CD14-positive monocyte (primary cell): ENCODE data around the gene TFAM. TPM values are rescaled to one million over a fixed set of nuclear protein-coding genes. Genes with fewer than 3 reads are reported as not detected.
"Not testable (repeated sequence)": the region's sequence is repeated elsewhere in the genome, so short reads cannot be mapped to it uniquely, and the experiment has no call there.

Source experiments
- DNase-seq, 3 donors: peaks; one replicate each; pipeline ENCODE4 v3.0.0-alpha.2; 2011 to 2022
- H2AFZ ChIP-seq: 2 replicates; pipeline ENCODE4 v1.6.0; 2012; ENCODE audit warnings: mild to moderate bottlenecking, low read depth, low read length, inconsistent platforms; ENCODE audit not compliant: insufficient read depth, poor library complexity, severe bottlenecking
- H3K27ac ChIP-seq, 2 donors: 1 replicate in 1 of 2; 2 replicates in 1 of 2; pipeline ENCODE4 v1.5.1; 2012 to 2013; ENCODE audit warnings: low read length in 2 of 2, control low read depth in 1 of 2, inconsistent platforms in 1 of 2, low read depth in 1 of 2, mild to moderate bottlenecking in 1 of 2
- H3K27me3 ChIP-seq, 2 donors: one replicate each; pipeline versions ENCODE4 v1.6.0 to v1.6.1; 2011 to 2013; ENCODE audit warnings: low read length in 2 of 2; ENCODE audit not compliant: control insufficient read depth in 2 of 2, insufficient read depth in 2 of 2
- H3K36me3 ChIP-seq, 2 donors: replicated peaks in 1 of 2; 1 replicate in 1 of 2; 2 replicates in 1 of 2; pipeline versions ENCODE4 v1.5.1 to v1.6.1; 2012 to 2013; ENCODE audit warnings: low read length in 2 of 2, control low read depth in 1 of 2, inconsistent platforms in 1 of 2, mild to moderate bottlenecking in 1 of 2; ENCODE audit not compliant: insufficient read depth in 2 of 2, control insufficient read depth in 1 of 2
- H3K4me1 ChIP-seq, 2 donors: 1 replicate in 1 of 2; 2 replicates in 1 of 2; pipeline versions ENCODE4 v1.5.1 to v1.6.1; 2012 to 2013; ENCODE audit warnings: low read length in 2 of 2, control low read depth in 1 of 2, inconsistent platforms in 1 of 2, mild to moderate bottlenecking in 1 of 2, moderate library complexity in 1 of 2; ENCODE audit not compliant: insufficient read depth in 2 of 2, control insufficient read depth in 1 of 2
- H3K4me2 ChIP-seq: replicated peaks from 2 replicates; pipeline ENCODE3; 2012; ENCODE audit warnings: low read length, moderate library complexity, mild to moderate bottlenecking; ENCODE audit not compliant: poor library complexity, severe bottlenecking; ENCODE audit errors: extremely low read depth
- H3K4me3 ChIP-seq, 3 experiments: fragments of 200-600 bp in 1 of 3; sonication (generic) in 1 of 3; replicated peaks in 1 of 3; 1 replicate in 2 of 3; 2 replicates in 1 of 3; pipeline ENCODE4 v1.5.1; 2011 to 2013; ENCODE audit warnings: low read length in 3 of 3, mild to moderate bottlenecking in 3 of 3, control low read depth in 2 of 3, low read depth in 2 of 3, inconsistent platforms in 1 of 3, moderate library complexity in 1 of 3
- H3K79me2 ChIP-seq: 2 replicates; pipeline ENCODE4 v1.6.0; 2012; ENCODE audit warnings: mild to moderate bottlenecking, control low read depth, inconsistent platforms, low read length, moderate library complexity; ENCODE audit not compliant: insufficient read depth
- H3K9ac ChIP-seq: 2 replicates; pipeline ENCODE4 v1.6.0; 2017; ENCODE audit warnings: low read length, mild to moderate bottlenecking; ENCODE audit not compliant: insufficient read depth, poor library complexity, severe bottlenecking
- H3K9me3 ChIP-seq, 2 donors: replicated peaks in 1 of 2; 1 replicate in 1 of 2; 2 replicates in 1 of 2; pipeline versions ENCODE4 v1.5.1 to v1.6.1; 2012 to 2013; ENCODE audit warnings: low read length in 2 of 2, control low read depth in 1 of 2; ENCODE audit not compliant: control insufficient read depth in 1 of 2, insufficient read depth in 1 of 2
- H4K20me1 ChIP-seq: 2 replicates; pipeline ENCODE4 v1.6.0; 2012; ENCODE audit warnings: mild to moderate bottlenecking, low read length, control low read depth, moderate library complexity; ENCODE audit not compliant: insufficient read depth
- H3K27ac Mint-ChIP-seq, 7 donors: one replicate each; pipeline ENCODE4 v1.8.0; 2020; ENCODE audit warnings: mild to moderate bottlenecking in 7 of 7, mixed read lengths in 7 of 7, moderate library complexity in 6 of 7, inconsistent platforms in 2 of 7
- H3K27me3 Mint-ChIP-seq, 3 donors: one replicate each; pipeline ENCODE4 v1.8.0; 2021 to 2022; ENCODE audit warnings: low read depth in 3 of 3, mild to moderate bottlenecking in 3 of 3, mixed read lengths in 3 of 3, moderate library complexity in 3 of 3, inconsistent platforms in 1 of 3
- H3K36me3 Mint-ChIP-seq, 2 donors: one replicate each; pipeline ENCODE4 v1.8.0; 2020; ENCODE audit warnings: mixed read lengths in 2 of 2, inconsistent platforms in 1 of 2, mild to moderate bottlenecking in 1 of 2
- H3K4me1 Mint-ChIP-seq: one replicate; pipeline ENCODE4 v1.8.0; 2020; ENCODE audit warnings: mild to moderate bottlenecking, mixed read lengths
- H3K4me3 Mint-ChIP-seq, 2 donors: one replicate each; pipeline ENCODE4 v1.8.0; 2020; ENCODE audit warnings: mild to moderate bottlenecking in 2 of 2, mixed read lengths in 2 of 2, moderate library complexity in 1 of 2
- H3K9me3 Mint-ChIP-seq, 7 donors: one replicate each; pipeline ENCODE4 v1.8.0; 2020 to 2022; ENCODE audit warnings: mixed read lengths in 7 of 7, mild to moderate bottlenecking in 6 of 7, moderate library complexity in 6 of 7, inconsistent platforms in 2 of 7
- CTCF ChIP-seq: fragments of 200-600 bp; IDR thresholded peaks from one replicate; pipeline ENCODE4 v1.8.0; 2022; ENCODE audit warnings: antibody characterized with exemption, mild to moderate bottlenecking
- WGBS: methylation state at CpG from one replicate; pipeline ENCODE4 v1.1.5; 2013; ENCODE audit warnings: missing lambda C conversion rate; ENCODE audit not compliant: insufficient coverage; 5-methylcytosine and 5-hydroxymethylcytosine counted together
- intact Hi-C, 2 donors: fragments of 100-400 bp; cut with micrococcal nuclease; formaldehyde crosslinking; loops; one replicate each; pipeline versions ENCODE4 v1.15.0 to v1.15.1; 2023
- polyA plus RNA-seq, 3 donors: library from polyadenylated mRNA; depleted of rRNA in 1 of 3; unstranded in 2 of 3; stranded (reverse) in 1 of 3; fragments of 300-500 nt in 2 of 3; fragments of >200 nt in 1 of 3; fragmentation: Illumina TruSeq in 2 of 3; gene quantifications; 1 replicate in 2 of 3; 2 replicates in 1 of 3; pipeline ENCODE4 v1.2.3, GENCODE V29; 2012 to 2021

The TFAM gene
- polyA plus RNA-seq, 3 donors: 5.9 to 34.4 (median 33.8) TPM

- H3K4me1 ChIP-seq: no peaks in the 10 kb centered on the region
- H3K27ac Mint-ChIP-seq: no peak overlapping the region
- H2AFZ ChIP-seq: no peak overlapping the region
- TF ChIP-seq CTCF: no peak
- no peaks in the 10 kb centered on the region for H3K9me3 ChIP-seq
- no peak overlapping the region for H3K9ac ChIP-seq
- no peaks in the 10 kb centered on the region for H4K20me1 ChIP-seq
- WGBS: 0% methylated on average over 1 of the region's 5 CpGs
- no peaks in the 10 kb centered on the region for H3K4me1 Mint-ChIP-seq
- no peak overlapping the region for H3K4me2 ChIP-seq
- peaks cover 2 to 7% (median 7%) of the 10 kb centered on the region in 3 donors for H3K27me3 Mint-ChIP-seq
- H3K27me3 ChIP-seq: peaks cover 0 to 2% of the 10 kb centered on the region in 2 donors
- H3K36me3 Mint-ChIP-seq: no peaks in the 10 kb centered on the region
- H3K9me3 Mint-ChIP-seq: peaks cover 0 to 12% (median 5%) of the 10 kb centered on the region in 7 donors
- H3K27ac ChIP-seq: no peak overlapping the region
- intact Hi-C loops: no loop called here
- H3K36me3 ChIP-seq: no peaks in the 10 kb centered on the region
- DNase-seq: no peak
- no peak overlapping the region for H3K4me3 Mint-ChIP-seq
- H3K4me3 ChIP-seq: no peak overlapping the region
- H3K79me2 ChIP-seq: no peaks in the 10 kb centered on the region
Observed at GRCh38 chr10:58414270-58415041, 29.2 kb downstream of the TFAM start.

- Histone ChIP-seq H3K27ac (no peak overlapping the region), H4K20me1 (no peaks in the 10 kb centered on the region), H3K36me3 (no peaks in the 10 kb centered on the region), H2AFZ (no peak overlapping the region), H3K4me3 (no peak overlapping the region), H3K9me3 (no peaks in the 10 kb centered on the region), H3K79me2 (no peaks in the 10 kb centered on the region), H3K4me2 (no peak overlapping the region), H3K9ac (no peak overlapping the region), H3K4me1 (no peaks in the 10 kb centered on the region), H3K27me3 (peaks cover 0 to 2% of the 10 kb centered on the region in 2 donors)
- Mint-ChIP-seq H3K4me1 (no peaks in the 10 kb centered on the region), H3K36me3 (no peaks in the 10 kb centered on the region), H3K4me3 (no peak overlapping the region), H3K9me3 (peaks cover 3 to 12% (median 7%) of the 10 kb centered on the region in 7 donors), H3K27me3 (peaks cover 3 to 7% (median 7%) of the 10 kb centered on the region in 3 donors), H3K27ac (no peak overlapping the region)
- no peak for TF ChIP-seq CTCF
- intact Hi-C loops: no loop called here
- DNase-seq: no peak
Observed at GRCh38 chr10:58415757-58416156, 30.5 kb downstream of the TFAM start.

- H3K4me1 ChIP-seq, H3K36me3 Mint-ChIP-seq, H4K20me1 ChIP-seq, intact Hi-C loops, H3K4me3 ChIP-seq, H3K9ac ChIP-seq, H3K36me3 ChIP-seq, H3K79me2 ChIP-seq, DNase-seq, H3K4me3 Mint-ChIP-seq, H3K4me2 ChIP-seq, H3K27me3 ChIP-seq, H2AFZ ChIP-seq, H3K4me1 Mint-ChIP-seq, H3K27ac ChIP-seq, H3K27me3 Mint-ChIP-seq, H3K9me3 ChIP-seq, H3K27ac Mint-ChIP-seq: not testable (repeated sequence)
- no CpG with 5 or more reads among the region's 2 CpGs for WGBS
- H3K9me3 Mint-ChIP-seq: peaks cover 3 to 19% (median 9%) of the 10 kb centered on the region in 7 donors
Observed at GRCh38 chr10:58417902-58418301, 32.7 kb downstream of the TFAM start.
